Measurements from ENCODE around the gene SVOP.

DNA sequence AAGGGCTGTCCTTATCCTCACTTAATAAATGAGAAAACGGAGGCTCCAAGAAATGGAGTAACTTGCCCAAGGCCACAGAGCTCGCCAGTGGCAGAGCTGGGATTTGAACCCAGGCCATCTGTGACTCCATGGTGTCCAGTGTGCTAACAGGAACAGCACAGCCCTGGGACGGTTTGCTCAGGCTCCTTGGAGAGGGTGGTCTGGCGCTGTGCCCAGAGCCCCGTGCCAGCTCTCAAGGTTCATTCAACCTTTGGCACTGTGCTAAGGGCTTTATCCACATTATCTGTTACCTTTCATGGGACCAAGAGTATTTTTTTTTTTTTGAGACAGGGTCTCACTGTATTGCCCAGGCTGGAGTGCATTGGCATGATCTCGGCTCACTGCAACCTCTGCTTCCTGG, 132.8 kb downstream of the SVOP start:
- TF ChIP-seq EZH2phosphoT487 (IDR thresholded peaks at IDR 0.05; ENCODE audit: insufficient read depth, low read depth): no peak
- TF ChIP-seq EZH2 (IDR thresholded peaks at IDR 0.05; ENCODE audit: insufficient read depth, poor library complexity, severe bottlenecking): no peak
